PC-3 (cell line): ENCODE results near the gene FGF16.

ENCODE experiments used
- EZH2 ChIP-seq: fragments of 300-600 bp; sonication (generic); IDR thresholded peaks from one replicate; pipeline ENCODE4 v1.6.1; 2017; ENCODE audit warnings: antibody characterized with exemption, mild to moderate bottlenecking, low read length; ENCODE audit not compliant: unreplicated experiment
- EZH2phosphoT487 ChIP-seq: fragments of 300-600 bp; sonication (generic); IDR thresholded peaks from 2 replicates; pipeline ENCODE4 v1.6.1; 2018; ENCODE audit warnings: mild to moderate bottlenecking, antibody characterized with exemption, low read length, borderline replicate concordance
- TF ChIP-seq, protein P1 (sequence below): fragments of 300-600 bp; sonication (generic); conservative IDR thresholded peaks from 2 replicates; pipeline ENCODE4 v1.5.1; 2017; ENCODE audit warnings: antibody characterized with exemption, low read depth, mild to moderate bottlenecking, low read length

GRCh38 chrX:77455437-77455836 lies 8.2 kb downstream of the FGF16 start:
- TF ChIP-seq, protein P1, sequence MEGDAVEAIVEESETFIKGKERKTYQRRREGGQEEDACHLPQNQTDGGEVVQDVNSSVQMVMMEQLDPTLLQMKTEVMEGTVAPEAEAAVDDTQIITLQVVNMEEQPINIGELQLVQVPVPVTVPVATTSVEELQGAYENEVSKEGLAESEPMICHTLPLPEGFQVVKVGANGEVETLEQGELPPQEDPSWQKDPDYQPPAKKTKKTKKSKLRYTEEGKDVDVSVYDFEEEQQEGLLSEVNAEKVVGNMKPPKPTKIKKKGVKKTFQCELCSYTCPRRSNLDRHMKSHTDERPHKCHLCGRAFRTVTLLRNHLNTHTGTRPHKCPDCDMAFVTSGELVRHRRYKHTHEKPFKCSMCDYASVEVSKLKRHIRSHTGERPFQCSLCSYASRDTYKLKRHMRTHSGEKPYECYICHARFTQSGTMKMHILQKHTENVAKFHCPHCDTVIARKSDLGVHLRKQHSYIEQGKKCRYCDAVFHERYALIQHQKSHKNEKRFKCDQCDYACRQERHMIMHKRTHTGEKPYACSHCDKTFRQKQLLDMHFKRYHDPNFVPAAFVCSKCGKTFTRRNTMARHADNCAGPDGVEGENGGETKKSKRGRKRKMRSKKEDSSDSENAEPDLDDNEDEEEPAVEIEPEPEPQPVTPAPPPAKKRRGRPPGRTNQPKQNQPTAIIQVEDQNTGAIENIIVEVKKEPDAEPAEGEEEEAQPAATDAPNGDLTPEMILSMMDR, result no peak
- TF ChIP-seq EZH2 (no peak), EZH2phosphoT487 (no peak)
